Thoracic aorta (tissue), 2 donors: ENCODE data around the gene SLC7A9. TPM values are rescaled to one million over a fixed set of nuclear protein-coding genes. Genes with fewer than 3 reads are reported as not detected.

Experiments used
- ATAC-seq: fragments of 150-250 bp; one replicate; pipeline ENCODE4 v1.8.0; 2017; ENCODE audit warnings: low read depth; ENCODE audit not compliant: insufficient number of reproducible peaks, low FRiP score
- DNase-seq: peaks from one replicate; pipeline ENCODE4 v3.0.0-alpha.2; 2020; ENCODE audit warnings: low spot score
- H3K27ac ChIP-seq, 2 donors: fragments of 200-600 bp; sonication (generic); 1 replicate in 1 of 2; 2 replicates in 1 of 2; pipeline ENCODE4 v1.5.1; 2016; ENCODE audit warnings: mild to moderate bottlenecking in 2 of 2, moderate library complexity in 2 of 2
- H3K27me3 ChIP-seq: fragments of 200-600 bp; sonication (generic); replicated peaks from 2 replicates; pipeline ENCODE4 v1.6.0; 2016; ENCODE audit warnings: mild to moderate bottlenecking; ENCODE audit not compliant: insufficient read depth
- H3K36me3 ChIP-seq: fragments of 200-600 bp; sonication (generic); one replicate; pipeline ENCODE4 v1.5.1; 2016
- H3K4me1 ChIP-seq, 2 donors: fragments of 200-600 bp; sonication (generic); 1 replicate in 1 of 2; 2 replicates in 1 of 2; pipeline versions ENCODE4 v1.5.1 to v1.6.0; 2016; ENCODE audit warnings: low read depth in 2 of 2, mild to moderate bottlenecking in 1 of 2; ENCODE audit not compliant: control insufficient read depth in 1 of 2
- H3K4me3 ChIP-seq: fragments of 200-600 bp; sonication (generic); 2 replicates; pipeline ENCODE4 v1.5.1; 2016; ENCODE audit warnings: mild to moderate bottlenecking
- H3K9me3 ChIP-seq: fragments of 200-600 bp; sonication (generic); 2 replicates; pipeline ENCODE4 v1.5.1; 2016
- CTCF ChIP-seq: fragments of 200-600 bp; sonication (generic); IDR thresholded peaks from one replicate; pipeline ENCODE4 v1.5.1; 2019; ENCODE audit warnings: antibody characterized with exemption
- total RNA-seq, 2 donors: library from RNA; depleted of rRNA; stranded (reverse); fragments of >200 nt; gene quantifications; one replicate each; pipeline versions ENCODE4 v1.1.0 to v1.2.3, GENCODE V29; 2016

Gene SLC7A9
- total RNA-seq, 2 donors from 2014 or later, result 0.56 TPM; not detected in 1

- Histone ChIP-seq H3K4me3 (no peak overlapping the region), H3K36me3 (no peaks in the 10 kb centered on the region), H3K9me3 (no peaks in the 10 kb centered on the region), H3K4me1 (no peaks in the 10 kb centered on the region), H3K27me3 (no peaks in the 10 kb centered on the region), H3K27ac (no peak overlapping the region)
- DNase-seq (no peak), ATAC-seq (no peak)
- TF ChIP-seq CTCF, result no peak
These were observed 59.8 kb downstream of the SLC7A9 start for GRCh38 chr19:32809754-32810153.

- H3K27ac ChIP-seq, result no peak overlapping the region
- no peaks in the 10 kb centered on the region for H3K9me3 ChIP-seq
- ATAC-seq (no peak), DNase-seq (no peak)
- no peak overlapping the region for H3K4me3 ChIP-seq
- no peaks in the 10 kb centered on the region for H3K4me1 ChIP-seq
- H3K27me3 ChIP-seq, result no peaks in the 10 kb centered on the region
- H3K36me3 ChIP-seq, result no peaks in the 10 kb centered on the region
- no peak for TF ChIP-seq CTCF
These were observed 60.3 kb downstream of the SLC7A9 start for GRCh38 chr19:32809254-32809653.

- DNase-seq (no peak), ATAC-seq (no peak)
- H3K27me3 ChIP-seq, result no peaks in the 10 kb centered on the region
- no peak overlapping the region for H3K4me3 ChIP-seq
- H3K36me3 ChIP-seq, result no peaks in the 10 kb centered on the region
- H3K4me1 ChIP-seq, result no peaks in the 10 kb centered on the region
- no peaks in the 10 kb centered on the region for H3K9me3 ChIP-seq
- no peak overlapping the region for H3K27ac ChIP-seq
- no peak for TF ChIP-seq CTCF
These were observed 61.3 kb downstream of the SLC7A9 start for GRCh38 chr19:32808236-32808635.

GRCh38 chr19:32802840-32803239 lies 66.7 kb downstream of the SLC7A9 start:
- TF ChIP-seq CTCF, result no peak
- no peaks in the 10 kb centered on the region for H3K9me3 ChIP-seq
- H3K27me3 ChIP-seq, result no peaks in the 10 kb centered on the region
- no peak overlapping the region for H3K4me3 ChIP-seq
- no peak overlapping the region for H3K27ac ChIP-seq
- ATAC-seq (no peak), DNase-seq (no peak)
- no peaks in the 10 kb centered on the region for H3K36me3 ChIP-seq
- no peaks in the 10 kb centered on the region for H3K4me1 ChIP-seq

- Histone ChIP-seq H3K27ac (no peak overlapping the region), H3K27me3 (no peaks in the 10 kb centered on the region), H3K36me3 (no peaks in the 10 kb centered on the region), H3K9me3 (no peaks in the 10 kb centered on the region), H3K4me3 (no peak overlapping the region), H3K4me1 (no peaks in the 10 kb centered on the region)
- ATAC-seq (no peak), DNase-seq (no peak)
- TF ChIP-seq CTCF, result no peak
These were observed 68.8 kb downstream of the SLC7A9 start for GRCh38 chr19:32800754-32801153.
